BE2C (cell line): ENCODE results near the gene ZNF534.
"Not testable (repeated sequence)": the region's sequence is repeated elsewhere in the genome, so short reads cannot be mapped to it uniquely, and the experiment has no call there.

Experiments
- DNase-seq: peaks from one replicate; pipeline ENCODE4 v3.0.0-alpha.2; 2020
- H3K27me3 ChIP-seq: fragments of 250-450 bp; sonication (Bioruptor Pico); 2 replicates; pipeline ENCODE4 v1.5.1; 2020; ENCODE audit warnings: mild to moderate bottlenecking
- H3K36me3 ChIP-seq: fragments of 250-450 bp; sonication (Bioruptor Pico); 2 replicates; pipeline ENCODE4 v1.5.1; 2020; ENCODE audit warnings: mild to moderate bottlenecking
- H3K4me1 ChIP-seq: fragments of 250-450 bp; sonication (Bioruptor Pico); 2 replicates; pipeline ENCODE4 v1.5.1; 2020
- H3K4me3 ChIP-seq: 2 replicates; pipeline ENCODE4 v1.5.1; 2011; ENCODE audit warnings: low read depth, low read length
- H3K9me3 ChIP-seq: fragments of 250-450 bp; sonication (Bioruptor Pico); 2 replicates; pipeline ENCODE4 v1.5.1; 2020
- TF ChIP-seq, protein P1 (sequence below): IDR thresholded peaks from 2 replicates; pipeline ENCODE4 v1.5.1; 2012; ENCODE audit warnings: mild to moderate bottlenecking, low read depth, low read length

The ZNF534 gene

DNA sequence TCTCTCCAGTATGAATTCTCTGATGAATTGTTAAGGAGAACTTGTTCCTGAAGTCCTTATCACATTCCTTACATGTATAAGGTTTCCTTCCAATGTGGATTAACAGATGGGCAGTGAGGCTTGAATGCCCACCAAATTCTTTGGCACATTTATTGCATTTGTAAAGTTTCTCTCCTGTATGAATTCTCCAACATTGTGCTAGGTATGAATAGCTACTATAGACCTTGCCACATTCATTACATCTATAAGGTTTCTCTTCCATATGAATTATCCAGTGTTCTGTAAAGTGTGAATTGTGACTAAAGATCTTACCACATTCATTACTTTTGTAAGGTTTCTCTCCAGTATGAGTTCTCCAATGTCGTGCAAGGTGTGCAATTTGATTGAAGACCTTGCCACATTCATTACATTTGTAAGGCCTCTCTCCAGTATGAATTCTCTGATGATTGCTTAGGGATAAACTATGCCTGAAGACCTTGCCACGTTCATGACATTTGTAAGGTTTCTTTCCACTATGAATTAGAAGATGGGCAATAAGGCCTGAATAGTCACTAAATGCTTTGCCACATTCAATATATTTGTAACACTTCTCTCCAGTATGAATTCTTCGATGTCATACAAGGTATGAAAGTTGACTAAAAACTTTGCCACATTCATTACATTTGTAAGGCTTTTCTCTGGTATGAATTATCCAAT is 44.9 kb downstream of the ZNF534 start:
- no peaks in the 10 kb centered on the region for H3K27me3 ChIP-seq
- no peak overlapping the region for H3K4me3 ChIP-seq
- TF ChIP-seq, protein P1, sequence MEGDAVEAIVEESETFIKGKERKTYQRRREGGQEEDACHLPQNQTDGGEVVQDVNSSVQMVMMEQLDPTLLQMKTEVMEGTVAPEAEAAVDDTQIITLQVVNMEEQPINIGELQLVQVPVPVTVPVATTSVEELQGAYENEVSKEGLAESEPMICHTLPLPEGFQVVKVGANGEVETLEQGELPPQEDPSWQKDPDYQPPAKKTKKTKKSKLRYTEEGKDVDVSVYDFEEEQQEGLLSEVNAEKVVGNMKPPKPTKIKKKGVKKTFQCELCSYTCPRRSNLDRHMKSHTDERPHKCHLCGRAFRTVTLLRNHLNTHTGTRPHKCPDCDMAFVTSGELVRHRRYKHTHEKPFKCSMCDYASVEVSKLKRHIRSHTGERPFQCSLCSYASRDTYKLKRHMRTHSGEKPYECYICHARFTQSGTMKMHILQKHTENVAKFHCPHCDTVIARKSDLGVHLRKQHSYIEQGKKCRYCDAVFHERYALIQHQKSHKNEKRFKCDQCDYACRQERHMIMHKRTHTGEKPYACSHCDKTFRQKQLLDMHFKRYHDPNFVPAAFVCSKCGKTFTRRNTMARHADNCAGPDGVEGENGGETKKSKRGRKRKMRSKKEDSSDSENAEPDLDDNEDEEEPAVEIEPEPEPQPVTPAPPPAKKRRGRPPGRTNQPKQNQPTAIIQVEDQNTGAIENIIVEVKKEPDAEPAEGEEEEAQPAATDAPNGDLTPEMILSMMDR, result no peak
- no peaks in the 10 kb centered on the region for H3K36me3 ChIP-seq
- H3K4me1 ChIP-seq, result no peaks in the 10 kb centered on the region
- DNase-seq, result no peak
- no peaks in the 10 kb centered on the region; the same call in 1 of the 2 replicates for H3K9me3 ChIP-seq

DNA sequence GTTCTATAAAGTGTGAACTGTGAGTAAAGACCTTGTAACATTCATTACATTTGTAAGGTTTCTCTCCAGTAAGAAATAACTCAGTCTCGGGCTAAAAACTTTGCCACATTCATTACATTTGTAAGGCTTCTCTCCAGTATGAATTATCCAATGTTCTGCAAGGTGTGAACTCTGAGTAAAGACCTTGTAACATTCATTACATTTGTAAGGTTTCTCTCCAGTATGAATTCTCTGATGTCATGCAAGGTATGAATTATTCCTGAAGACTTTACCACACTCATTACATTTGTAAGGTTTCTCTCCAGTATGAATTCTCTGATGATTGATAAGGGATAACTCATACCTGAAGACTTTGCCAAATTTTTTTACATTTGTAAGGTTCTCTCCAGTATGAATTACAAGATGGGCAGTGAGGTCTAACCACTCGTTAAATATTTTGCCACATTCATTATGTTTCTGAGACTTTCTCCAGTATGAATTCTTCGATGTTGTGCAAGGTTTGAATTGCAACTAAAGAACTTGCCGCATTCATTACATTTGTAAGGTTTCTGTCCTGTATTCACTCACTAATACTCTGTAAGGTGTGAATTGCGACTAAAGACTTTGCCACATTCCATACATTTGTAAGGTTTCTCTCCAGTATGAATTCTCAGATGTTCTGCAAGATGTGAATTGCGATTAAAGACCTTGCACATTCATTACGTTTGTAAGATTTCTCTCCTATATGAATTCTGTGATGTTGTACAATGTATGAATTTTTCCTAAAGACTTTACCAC is 45.6 kb downstream of the ZNF534 start:
- H3K36me3 ChIP-seq, result no peaks in the 10 kb centered on the region
- TF ChIP-seq, protein P1, result no peak
- H3K4me3 ChIP-seq, result no peak overlapping the region
- no peaks in the 10 kb centered on the region for H3K4me1 ChIP-seq
- DNase-seq, result no peak
- H3K27me3 ChIP-seq, result no peaks in the 10 kb centered on the region
- H3K9me3 ChIP-seq, result no peaks in the 10 kb centered on the region; the same call in 1 of the 2 replicates

DNA sequence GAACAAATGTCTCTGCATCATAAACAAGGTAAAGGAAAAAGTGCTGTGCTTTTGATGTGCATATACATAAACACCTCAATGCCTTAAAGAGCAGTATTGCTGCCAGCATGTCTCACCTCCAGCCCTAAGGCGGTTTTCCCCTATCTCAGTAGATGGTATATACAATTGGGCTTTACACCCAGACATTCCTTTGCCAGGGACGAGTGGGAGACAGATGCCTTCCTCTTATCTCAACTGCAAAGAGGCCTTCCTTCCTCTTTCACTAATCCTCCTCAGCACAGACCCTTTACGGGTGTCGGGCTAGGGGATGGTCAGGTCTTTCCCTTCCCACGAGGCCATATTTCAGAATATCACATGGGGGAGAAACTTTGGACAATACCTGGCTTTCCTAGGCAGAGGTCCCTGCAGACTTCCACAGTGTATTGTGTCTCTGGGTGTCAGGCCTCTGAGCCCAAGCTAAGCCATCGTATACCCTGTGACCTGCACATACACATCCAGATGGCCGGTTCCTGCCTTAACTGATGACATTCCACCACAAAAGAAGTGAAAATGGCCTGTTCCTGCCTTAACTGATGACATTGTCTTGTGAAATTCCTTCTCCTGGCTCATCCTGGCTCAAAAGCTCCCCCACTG is 55.3 kb downstream of the ZNF534 start:
- H3K9me3 ChIP-seq, DNase-seq, H3K4me1 ChIP-seq, H3K27me3 ChIP-seq, H3K4me3 ChIP-seq, H3K36me3 ChIP-seq: not testable (repeated sequence)

DNA sequence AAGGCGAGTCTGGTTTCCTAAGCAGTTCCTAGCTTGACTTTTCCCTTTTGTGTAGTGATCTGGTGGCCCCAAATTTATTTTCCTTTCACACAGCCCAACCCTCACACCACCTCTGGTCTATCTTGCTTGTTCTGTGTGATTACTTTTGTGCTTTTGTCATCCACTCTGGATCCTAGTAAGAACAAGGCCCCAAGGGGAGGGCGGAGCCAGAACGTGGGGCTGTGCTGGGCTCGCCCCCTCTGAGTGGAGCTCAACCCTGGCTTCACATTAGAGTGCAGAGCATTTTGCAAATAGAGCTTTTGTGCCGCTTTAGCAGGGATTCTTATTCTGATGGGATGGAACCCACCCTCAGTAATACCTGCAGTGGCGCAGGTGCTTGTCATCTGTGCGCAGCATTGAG is 56.1 kb downstream of the ZNF534 start:
- not testable (repeated sequence) for H3K36me3 ChIP-seq, H3K27me3 ChIP-seq, H3K4me1 ChIP-seq, H3K4me3 ChIP-seq, H3K9me3 ChIP-seq, DNase-seq

GRCh38 chr19:52485561-52486240 is 56.8 kb downstream of the ZNF534 start:
- H3K27me3 ChIP-seq, H3K4me1 ChIP-seq, H3K36me3 ChIP-seq, H3K4me3 ChIP-seq, H3K9me3 ChIP-seq, DNase-seq: not testable (repeated sequence)

DNA sequence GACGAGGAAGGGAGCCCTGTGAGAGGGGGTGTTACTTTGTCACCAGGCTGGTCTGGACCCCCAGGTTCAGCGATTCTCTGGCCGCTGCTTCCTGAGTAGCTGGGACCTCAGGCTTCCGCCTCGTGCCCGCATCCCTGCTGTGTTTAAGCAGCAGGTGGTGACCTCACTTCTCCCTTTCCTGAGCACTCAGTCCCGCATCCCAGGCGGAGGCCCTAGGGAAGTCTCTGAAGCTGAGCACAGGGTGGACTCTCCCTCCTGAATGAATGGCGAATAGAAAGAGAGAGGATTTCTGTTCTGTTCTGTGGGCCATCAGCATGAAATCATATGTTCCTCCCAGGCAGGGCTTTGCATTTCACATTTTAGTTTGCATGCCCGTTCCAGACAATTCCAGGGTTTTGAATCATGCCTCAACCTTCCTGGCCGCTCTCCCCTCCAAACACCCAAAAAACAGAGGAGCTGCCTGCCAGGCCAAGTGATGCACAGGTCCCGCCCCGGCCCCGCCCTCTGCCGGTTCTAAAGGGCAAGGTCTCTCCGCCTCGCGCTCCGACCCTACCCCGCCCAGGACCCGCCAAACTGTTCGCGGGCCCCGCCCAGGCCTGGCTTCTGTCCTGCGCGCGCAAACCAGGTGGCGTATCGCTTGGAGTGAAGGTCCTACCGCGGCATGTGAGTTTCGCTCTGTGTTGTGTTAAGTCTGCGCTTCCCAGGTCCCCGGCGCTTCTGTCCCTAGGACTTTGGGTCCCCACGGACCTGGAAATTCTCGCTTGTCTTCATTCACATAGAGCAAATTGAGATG is 63.4 kb downstream of the ZNF534 start:
- Histone ChIP-seq H3K36me3 (no peaks in the 10 kb centered on the region), H3K4me3 (no peak overlapping the region), H3K27me3 (no peaks in the 10 kb centered on the region), H3K4me1 (no peaks in the 10 kb centered on the region), H3K9me3 (no peaks in the 10 kb centered on the region)
- no peak for DNase-seq
- TF ChIP-seq, protein P1, result no peak

- Histone ChIP-seq H3K4me1 (no peaks in the 10 kb centered on the region), H3K27me3 (no peaks in the 10 kb centered on the region), H3K9me3 (no peaks in the 10 kb centered on the region), H3K36me3 (no peaks in the 10 kb centered on the region), H3K4me3 (no peak overlapping the region)
- DNase-seq, result no peak
- TF ChIP-seq, protein P1, result no peak
Observed at GRCh38 chr19:52492994-52493470, 64.1 kb downstream of the ZNF534 start.
